Adrenal gland (tissue), 12 donors: ENCODE results near the gene DYNC1I1. TPM values are rescaled to one million over a fixed set of nuclear protein-coding genes. Genes with fewer than 3 reads are reported as not detected.

ENCODE experiments used
- DNase-seq, 7 donors: peaks; one replicate each; pipeline ENCODE4 v3.0.0-alpha.2; 2019 to 2020
- H3K27ac ChIP-seq, 5 donors: fragments of 200-600 bp; sonication (generic) in 4 of 5; 1 replicate in 3 of 5; 2 replicates in 2 of 5; pipeline versions ENCODE4 v1.5.1 to v1.8.0; 2016 to 2020; ENCODE audit warnings: mild to moderate bottlenecking in 1 of 5
- H3K27me3 ChIP-seq: fragments of 200-600 bp; 2 replicates; pipeline ENCODE4 v1.8.0; 2021
- H3K36me3 ChIP-seq, 2 donors: fragments of 200-600 bp; replicated peaks in 1 of 2; 1 replicate in 1 of 2; 2 replicates in 1 of 2; pipeline versions ENCODE4 v1.5.1 to v1.8.0; 2018 to 2022
- H3K4me1 ChIP-seq, 2 donors: fragments of 200-600 bp; replicated peaks in 1 of 2; 1 replicate in 1 of 2; 2 replicates in 1 of 2; pipeline versions ENCODE4 v1.5.1 to v1.8.0; 2018 to 2021
- H3K4me3 ChIP-seq, 4 donors: fragments of 200-600 bp; sonication (generic) in 3 of 4; one replicate each; pipeline ENCODE4 v1.5.1; 2016 to 2018
- H3K9me3 ChIP-seq, 3 donors: fragments of 200-600 bp; sonication (generic) in 1 of 3; replicated peaks in 1 of 3; 1 replicate in 2 of 3; 2 replicates in 1 of 3; pipeline versions ENCODE4 v1.5.1 to v1.8.0; 2016 to 2021
- POLR2A ChIP-seq, 2 donors: fragments of 450-650 bp; IDR thresholded peaks; one replicate each; pipeline ENCODE4 v1.6.1; 2017; ENCODE audit warnings: antibody characterized with exemption in 2 of 2, mild to moderate bottlenecking in 2 of 2, moderate library complexity in 1 of 2
- WGBS, 4 donors: extraction: QIAGEN DNeasy Blood & Tissue Kit in 2 of 4; methylation state at CpG; one replicate each; pipeline versions ENCODE4 v1.1.5 to v1.1.7; 2013 to 2017; 5-methylcytosine and 5-hydroxymethylcytosine counted together
- intact Hi-C, 2 donors: fragments of 100-400 bp; cut with DNase I; formaldehyde crosslinking; loops; one replicate each; pipeline versions ENCODE4 v1.14.1 to v1.15.0; 2022 to 2023
- polyA plus RNA-seq, 3 donors: library from polyadenylated mRNA; stranded (reverse); fragments of 200-250 nt in 2 of 3; fragments of 350-450 nt in 1 of 3; fragmentation: Illumina TruSeq in 1 of 3; extraction: RNeasy Lipid Tissue Mini Kit (QIAGEN cat#74804) in 1 of 3; gene quantifications; one replicate each; pipeline ENCODE4 v1.2.3, GENCODE V29; 2013 to 2014
- total RNA-seq, 9 donors: library from RNA; depleted of rRNA in 4 of 9; stranded (reverse); fragments of >200 nt in 4 of 9; fragments of 120-200 nt in 1 of 9; fragmentation: NEBNext Ultra II Directional in 1 of 9; extraction: Animal tissue kit (Norgen Biotek cat#: 25700) in 1 of 9; gene quantifications; one replicate each; pipeline versions ENCODE4 v1.1.0 to v1.2.4, GENCODE V29; 2013 to 2023
- TF ChIP-seq, protein P1 (sequence below), 6 experiments: fragments of 450-650 bp in 4 of 6; fragments of 200-600 bp in 2 of 6; sonication (generic) in 1 of 6; IDR thresholded peaks; 1 replicate in 5 of 6; 2 replicates in 1 of 6; pipeline versions ENCODE4 v1.5.1 to v1.8.0; 2016 to 2021; ENCODE audit warnings: antibody characterized with exemption in 6 of 6, mild to moderate bottlenecking in 2 of 6, moderate library complexity in 1 of 6
- donor health status: healthy with polysubstance abuse.
- donor health status: Bipolar disorder and iron deficiency.
- donor health status: DM: yes; HTN: yes; CAD: no.
- donor health status: DM: no; HTN: no; CAD: no.
- donor health status: DM: no; HTN: no; CAD: no.
- donor health status: DM: yes; HTN: yes; CAD: no.

Gene DYNC1I1
- total and polyA plus RNA-seq, 12 donors, result 0.97 to 42.6 (median 8.2) TPM

DNA sequence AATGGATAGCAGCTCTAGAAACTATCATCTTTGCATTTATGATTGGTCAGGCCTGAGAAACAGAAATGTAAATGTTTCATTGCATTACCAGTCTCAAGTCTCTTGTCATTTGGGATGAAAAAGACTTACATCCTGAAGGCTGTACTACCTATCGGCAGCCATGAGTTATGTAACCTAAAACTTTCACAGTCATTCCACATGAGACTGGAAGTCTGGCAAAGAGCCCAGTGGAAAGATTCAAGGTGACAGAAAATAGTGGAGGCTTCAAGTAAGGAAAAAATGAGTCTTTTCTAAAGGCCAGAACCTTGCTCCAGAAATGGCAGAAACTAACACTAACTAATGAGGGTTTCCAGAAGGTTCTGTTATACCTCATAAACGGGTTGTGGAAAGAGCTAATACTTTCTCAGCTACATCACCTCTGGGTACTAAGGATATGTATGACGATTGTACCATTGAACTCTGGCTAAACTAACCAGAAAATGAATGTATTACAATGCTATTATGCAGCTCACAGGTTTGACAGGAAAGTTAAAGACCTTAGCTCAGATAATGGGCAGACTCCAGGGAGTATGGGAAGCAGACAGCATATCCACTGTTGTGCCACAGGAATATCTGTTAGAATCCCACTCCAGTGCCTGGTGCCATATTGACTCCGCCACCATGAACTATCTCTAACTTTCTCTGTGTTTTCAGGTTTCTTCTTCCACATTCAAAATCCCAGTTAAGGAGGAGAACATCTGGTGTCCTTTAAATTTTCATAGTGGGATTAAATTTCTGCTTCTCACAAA, 41.7 kb upstream of the DYNC1I1 start:
- intact Hi-C loops, result no loop called here
- peak overlapping the region in 3 of 5 donors; percentile 17 to 43 (median 24) for H3K27ac ChIP-seq
- no peaks in the 10 kb centered on the region for H3K27me3 ChIP-seq
- no peaks in the 10 kb centered on the region for H3K36me3 ChIP-seq
- 50 to 58% (median 52%) methylated on average over 4 of the region's 4 CpGs for WGBS, 4 donors
- TF ChIP-seq, protein P1, sequence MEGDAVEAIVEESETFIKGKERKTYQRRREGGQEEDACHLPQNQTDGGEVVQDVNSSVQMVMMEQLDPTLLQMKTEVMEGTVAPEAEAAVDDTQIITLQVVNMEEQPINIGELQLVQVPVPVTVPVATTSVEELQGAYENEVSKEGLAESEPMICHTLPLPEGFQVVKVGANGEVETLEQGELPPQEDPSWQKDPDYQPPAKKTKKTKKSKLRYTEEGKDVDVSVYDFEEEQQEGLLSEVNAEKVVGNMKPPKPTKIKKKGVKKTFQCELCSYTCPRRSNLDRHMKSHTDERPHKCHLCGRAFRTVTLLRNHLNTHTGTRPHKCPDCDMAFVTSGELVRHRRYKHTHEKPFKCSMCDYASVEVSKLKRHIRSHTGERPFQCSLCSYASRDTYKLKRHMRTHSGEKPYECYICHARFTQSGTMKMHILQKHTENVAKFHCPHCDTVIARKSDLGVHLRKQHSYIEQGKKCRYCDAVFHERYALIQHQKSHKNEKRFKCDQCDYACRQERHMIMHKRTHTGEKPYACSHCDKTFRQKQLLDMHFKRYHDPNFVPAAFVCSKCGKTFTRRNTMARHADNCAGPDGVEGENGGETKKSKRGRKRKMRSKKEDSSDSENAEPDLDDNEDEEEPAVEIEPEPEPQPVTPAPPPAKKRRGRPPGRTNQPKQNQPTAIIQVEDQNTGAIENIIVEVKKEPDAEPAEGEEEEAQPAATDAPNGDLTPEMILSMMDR (IDR thresholded peaks at IDR 0.05), result no peak
- no peak for TF ChIP-seq POLR2A (IDR thresholded peaks at IDR 0.05)
- no peak overlapping the region for H3K4me3 ChIP-seq
- no peaks in the 10 kb centered on the region for H3K4me1 ChIP-seq
- no peaks in the 10 kb centered on the region for H3K9me3 ChIP-seq
- DNase-seq, result peak; percentile 62 to 80 (median 75)

DNA sequence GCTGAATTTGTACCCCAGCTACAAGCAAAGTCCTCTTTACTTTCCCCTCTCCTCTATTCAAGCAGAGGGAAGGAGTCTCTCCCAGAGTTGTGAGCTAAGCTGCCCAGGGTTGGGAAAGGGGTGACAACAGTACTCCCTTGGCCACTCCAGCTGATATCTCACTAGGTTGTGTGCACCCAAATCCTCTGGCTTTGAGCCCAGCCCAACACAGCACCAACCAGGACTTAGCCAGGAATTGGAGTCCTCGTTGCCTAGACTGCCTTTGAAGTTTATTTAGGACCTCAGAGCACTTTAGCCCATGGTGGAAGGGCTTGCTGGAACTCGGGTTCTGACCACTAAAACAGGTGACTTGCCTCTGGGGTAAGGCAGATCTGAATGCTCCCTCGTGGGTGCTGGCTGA, 35.7 kb upstream of the DYNC1I1 start:
- no peak for DNase-seq
- Histone ChIP-seq H3K4me1 (no peaks in the 10 kb centered on the region), H3K27ac (no peak overlapping the region), H3K4me3 (no peak overlapping the region), H3K27me3 (no peaks in the 10 kb centered on the region), H3K9me3 (no peaks in the 10 kb centered on the region), H3K36me3 (no peaks in the 10 kb centered on the region)
- intact Hi-C loops, result no loop called here
- TF ChIP-seq POLR2A (IDR thresholded peaks at IDR 0.05), result no peak
- TF ChIP-seq, protein P1 (IDR thresholded peaks at IDR 0.05), result no peak
- 60 to 64% (median 62%) methylated on average over 3 of the region's 3 CpGs for WGBS, 4 donors

DNA sequence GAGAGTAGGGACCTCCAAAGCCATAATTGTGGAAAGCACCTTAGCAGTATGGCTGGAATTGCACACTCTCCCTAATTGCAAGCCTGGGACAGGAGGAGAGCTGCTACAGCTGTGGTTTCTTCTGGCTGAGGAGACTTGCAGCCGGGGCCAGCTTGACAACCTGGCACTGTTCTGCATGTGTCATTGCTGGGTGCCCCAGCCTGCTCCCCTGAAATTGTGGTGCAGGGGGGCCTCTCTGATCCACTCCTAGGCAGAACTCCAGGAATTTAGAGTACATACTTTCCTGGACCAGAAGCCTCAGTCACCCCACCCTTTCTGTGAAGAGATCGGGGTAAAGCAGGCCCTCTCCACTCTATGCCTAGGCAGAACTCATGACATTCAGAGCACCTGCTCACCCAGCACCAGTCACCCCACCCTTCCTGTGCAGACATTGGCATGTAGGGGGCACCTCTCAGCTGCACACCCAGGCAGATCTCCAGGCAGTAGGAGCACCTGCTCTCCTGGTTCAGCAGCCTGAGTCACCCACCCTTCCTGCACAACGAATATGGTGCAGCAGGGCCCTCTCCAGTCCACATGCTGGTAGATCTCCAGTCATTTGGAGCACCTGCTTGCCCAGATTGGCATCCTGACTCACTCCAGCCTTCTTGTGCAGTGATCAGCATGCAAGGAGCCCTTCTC, 34.4 kb upstream of the DYNC1I1 start:
- Histone ChIP-seq H3K27me3 (no peaks in the 10 kb centered on the region), H3K4me3 (no peak overlapping the region), H3K9me3 (no peaks in the 10 kb centered on the region), H3K27ac (no peak overlapping the region), H3K4me1 (no peaks in the 10 kb centered on the region), H3K36me3 (no peaks in the 10 kb centered on the region)
- intact Hi-C loops, result no loop called here
- WGBS, 4 donors, result 40 to 91% (median 82%) methylated on average over 2 to 3 of the region's 3 CpGs
- DNase-seq, result no peak
- TF ChIP-seq, protein P1 (IDR thresholded peaks at IDR 0.05), result no peak
- TF ChIP-seq POLR2A (IDR thresholded peaks at IDR 0.05), result no peak

DNA sequence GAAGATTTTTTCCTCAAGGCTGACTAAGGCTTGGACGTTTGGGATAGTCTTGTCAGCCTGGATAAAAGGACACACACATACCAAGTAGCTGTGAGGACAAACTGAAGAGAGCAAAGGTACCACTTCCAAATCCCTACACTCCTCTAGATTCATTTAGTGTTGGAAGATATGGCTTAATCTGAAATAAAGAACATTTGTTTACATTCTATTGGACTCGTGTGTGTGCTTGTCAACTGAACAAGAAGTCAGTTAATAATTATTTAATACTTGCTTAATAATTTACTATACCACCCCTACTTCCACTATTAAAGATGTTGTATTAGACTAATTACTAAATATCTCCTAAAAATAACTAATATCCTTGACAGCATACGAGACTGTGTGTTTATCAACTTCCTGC, 23.3 kb upstream of the DYNC1I1 start:
- Histone ChIP-seq H3K36me3 (no peaks in the 10 kb centered on the region), H3K4me1 (no peaks in the 10 kb centered on the region), H3K4me3 (no peak overlapping the region), H3K27me3 (no peaks in the 10 kb centered on the region), H3K27ac (no peak overlapping the region), H3K9me3 (no peaks in the 10 kb centered on the region)
- TF ChIP-seq, protein P1 (IDR thresholded peaks at IDR 0.05), result no peak
- TF ChIP-seq POLR2A (IDR thresholded peaks at IDR 0.05), result no peak
- intact Hi-C loops, result no loop called here
- DNase-seq, result no peak
- 30 to 50% (median 47%) methylated on average over 3 of the region's 3 CpGs for WGBS, 4 donors
